Ureter (tissue), 1 donor: ENCODE measurements around the gene CAB39L. TPM values are rescaled to one million over a fixed set of nuclear protein-coding genes. Genes with fewer than 3 reads are reported as not detected.

ENCODE experiments used
- DNase-seq: peaks from one replicate; pipeline ENCODE4 v3.0.0-alpha.2; 2020; ENCODE audit warnings: low spot score
- total RNA-seq: library from RNA; stranded (reverse); gene quantifications from one replicate; pipeline ENCODE4 v1.2.4, GENCODE V29; 2023
- donor health status: DM: yes; HTN: yes; CAD: no.

CAB39L gene
- 73.9 TPM for total RNA-seq

GRCh38 chr13:49443704-49444523 lies at the start of gene CAB39L, which contains the start of gene SETDB2:
Gene CAB39L (minus strand): TSS chr13:49444064. CDS start chr13:49382910, 61,154 bp downstream.
Gene SETDB2 (plus strand): TSS chr13:49444274. CDS start chr13:49451894, 7,620 bp downstream.
- DNase-seq = peak; percentile 100

- DNase-seq = no peak
These were observed 44.7 kb upstream of the CAB39L start for GRCh38 chr13:49488563-49488962.

GRCh38 chr13:49481788-49482187 lies 37.9 kb upstream of the CAB39L start:
- no peak for DNase-seq

GRCh38 chr13:49476529-49476928 lies 32.7 kb upstream of the CAB39L start:
- no peak for DNase-seq

GRCh38 chr13:49472186-49472585 lies 28.3 kb upstream of the CAB39L start:
- no peak for DNase-seq

- no peak for DNase-seq
These were observed 22.5 kb upstream of the CAB39L start for GRCh38 chr13:49466292-49466838.

GRCh38 chr13:49464621-49465325 lies 20.9 kb upstream of the CAB39L start:
- no peak for DNase-seq

GRCh38 chr13:49464085-49464484 lies 20.2 kb upstream of the CAB39L start:
- DNase-seq = no peak

GRCh38 chr13:49459580-49459979 lies 15.7 kb upstream of the CAB39L start:
- DNase-seq = no peak

GRCh38 chr13:49457221-49457620 lies 13.4 kb upstream of the CAB39L start:
- DNase-seq = no peak

GRCh38 chr13:49456156-49456555 lies 12.3 kb upstream of the CAB39L start:
- no peak for DNase-seq

- no peak for DNase-seq
These were observed 11.1 kb upstream of the CAB39L start for GRCh38 chr13:49455007-49455398.

GRCh38 chr13:49454388-49455006 lies 10.6 kb upstream of the CAB39L start:
- DNase-seq = no peak

- no peak for DNase-seq
These were observed 9.6 kb upstream of the CAB39L start for GRCh38 chr13:49453465-49453864.

GRCh38 chr13:49452725-49453457 lies 9.0 kb upstream of the CAB39L start:
- DNase-seq = no peak

GRCh38 chr13:49450105-49450819 lies 6.4 kb upstream of the CAB39L start:
- DNase-seq = no peak

- no peak for DNase-seq
These were observed 4.9 kb upstream of the CAB39L start for GRCh38 chr13:49448753-49449152.

GRCh38 chr13:49446473-49446872 lies 2.6 kb upstream of the CAB39L start:
- DNase-seq = no peak

GRCh38 chr13:49444524-49445395 lies 896 bp upstream of the CAB39L start:
- DNase-seq = peak; percentile 45

GRCh38 chr13:49443357-49443703 lies 534 bp downstream of the CAB39L start:
- DNase-seq = no peak
